ENCODE data around the gene ITGA7. TPM values are rescaled to one million over a fixed set of nuclear protein-coding genes. Genes with fewer than 3 reads are reported as not detected.

The ITGA7 gene
- total RNA-seq, 4 donors from 2014 or later, result 101 to 207 (median 156) TPM

GRCh38 chr12:55738123-55739024 is 30.7 kb upstream of the ITGA7 start:
- ATAC-seq (ENCODE audit: low FRiP score), result peak; percentile 61

DNA sequence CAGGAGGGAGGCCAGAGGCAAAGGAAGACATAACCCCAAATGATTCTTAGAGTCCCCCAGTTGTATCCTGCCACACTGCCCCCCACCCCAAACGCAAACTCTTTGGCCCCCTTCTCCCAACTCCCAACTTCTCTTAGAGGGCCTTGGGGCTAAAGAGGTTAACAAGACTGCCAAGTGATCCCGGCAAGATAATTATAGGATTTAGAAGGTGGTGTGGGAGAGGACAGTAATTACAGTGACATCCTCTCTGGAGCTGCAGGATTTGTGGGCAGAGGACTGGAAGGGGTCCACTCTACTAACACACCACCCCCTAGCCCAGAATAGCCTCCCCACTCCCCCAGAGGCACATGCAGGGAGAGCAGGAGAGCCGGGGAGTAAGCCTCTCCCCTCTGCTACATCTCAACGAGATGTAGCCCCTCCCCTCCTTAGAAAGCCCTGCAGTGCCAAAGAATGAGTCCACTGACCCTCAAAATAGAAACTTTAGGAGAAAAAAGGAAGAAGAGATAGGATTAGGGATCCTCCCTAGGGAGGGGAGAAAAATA is 29.9 kb upstream of the ITGA7 start:
- no peak for DNase-seq (ENCODE audit: low spot score)
- TF ChIP-seq CTCF (IDR thresholded peaks at IDR 0.05), result no peak
- peak; percentile 10 for ATAC-seq (ENCODE audit: low FRiP score)

More at GRCh38 chr12:55738123-55739024, 30.7 kb upstream of the ITGA7 start:
- DNase-seq (ENCODE audit: low spot score), result no peak
- peak in 2 of 3 donors; percentile 41 to 73 for TF ChIP-seq CTCF (IDR thresholded peaks at IDR 0.05)

GRCh38 chr12:55736780-55737580 is 29.3 kb upstream of the ITGA7 start:
- peak; percentile 54 for DNase-seq (ENCODE audit: low spot score)
- no peak for ATAC-seq (ENCODE audit: low FRiP score)
- TF ChIP-seq CTCF (IDR thresholded peaks at IDR 0.05), result peak in 1 of 3 donors; percentile 8

GRCh38 chr12:55736076-55736475 is 28.4 kb upstream of the ITGA7 start:
- no peak for TF ChIP-seq CTCF (IDR thresholded peaks at IDR 0.05)
- ATAC-seq (ENCODE audit: low FRiP score) (no peak), DNase-seq (ENCODE audit: low spot score) (no peak)

GRCh38 chr12:55734595-55734994 is 26.9 kb upstream of the ITGA7 start:
- no peak for DNase-seq (ENCODE audit: low spot score)
- no peak for ATAC-seq (ENCODE audit: low FRiP score)
- TF ChIP-seq CTCF (IDR thresholded peaks at IDR 0.05), result no peak

GRCh38 chr12:55733858-55734257 is 26.2 kb upstream of the ITGA7 start:
- no peak for ATAC-seq (ENCODE audit: low FRiP score)
- TF ChIP-seq CTCF (IDR thresholded peaks at IDR 0.05), result no peak
- no peak for DNase-seq (ENCODE audit: low spot score)

Data from omental fat pad (tissue), 4 donors.